SK-N-SH treated with all-trans-retinoic acid at 6 μM for 48 hours (cell line): ENCODE measurements around the gene NHS.

Experiments
- CREB5 ChIP-seq: fragments of 250-450 bp; sonication (Bioruptor Pico); IDR thresholded peaks from 2 replicates; pipeline ENCODE4 v1.5.1; 2020; ENCODE audit warnings: low read depth, mild to moderate bottlenecking, moderate library complexity
- OSR1 ChIP-seq: fragments of 250-450 bp; sonication (Bioruptor Pico); IDR thresholded peaks from 2 replicates; pipeline ENCODE4 v1.8.0; 2022; ENCODE audit warnings: moderate library complexity, mild to moderate bottlenecking, inconsistent platforms
- PATZ1 ChIP-seq: fragments of 250-450 bp; sonication (Bioruptor Pico); IDR thresholded peaks from 2 replicates; pipeline ENCODE4 v1.8.0; 2020; ENCODE audit warnings: mild to moderate bottlenecking, moderate library complexity, borderline replicate concordance
- POU6F1 ChIP-seq: fragments of 250-450 bp; sonication (Bioruptor Pico); IDR thresholded peaks from 2 replicates; pipeline ENCODE4 v1.8.0; 2021; ENCODE audit warnings: low read depth, mild to moderate bottlenecking, moderate library complexity, borderline replicate concordance
- PPARA ChIP-seq: fragments of 250-450 bp; sonication (Bioruptor Pico); IDR thresholded peaks from 2 replicates; pipeline ENCODE4 v1.5.0; 2020; ENCODE audit warnings: mild to moderate bottlenecking, borderline replicate concordance
- RARB ChIP-seq: fragments of 250-450 bp; sonication (Bioruptor Pico); IDR thresholded peaks from 2 replicates; pipeline ENCODE4 v1.8.0; 2021; ENCODE audit warnings: mild to moderate bottlenecking, moderate library complexity
- ZC3H10 ChIP-seq: fragments of 250-450 bp; sonication (Bioruptor Pico); IDR thresholded peaks from 2 replicates; pipeline ENCODE4 v1.5.1; 2021; ENCODE audit warnings: mild to moderate bottlenecking, moderate library complexity
- ZFP3 ChIP-seq: fragments of 250-450 bp; sonication (Bioruptor Pico); IDR thresholded peaks from 2 replicates; pipeline ENCODE4 v1.5.0; 2020; ENCODE audit warnings: mild to moderate bottlenecking, moderate library complexity
- ZFP30 ChIP-seq: fragments of 450-650 bp; formaldehyde crosslinking; IDR thresholded peaks from 2 replicates; pipeline ENCODE4 v1.5.0; 2022; ENCODE audit warnings: mild to moderate bottlenecking, moderate library complexity
- ZNF8 ChIP-seq: fragments of 450-650 bp; formaldehyde crosslinking; IDR thresholded peaks from 2 replicates; pipeline ENCODE4 v1.5.0; 2020; ENCODE audit warnings: mild to moderate bottlenecking, moderate library complexity

GRCh38 chrX:17559728-17560379, 184.9 kb downstream of the NHS start:
- TF ChIP-seq RARB, result no peak
- no peak for TF ChIP-seq ZC3H10
- no peak for TF ChIP-seq ZFP3 (CRISPR knock-in tag)
- no peak for TF ChIP-seq PPARA (CRISPR knock-in tag)
- TF ChIP-seq ZFP30 (CRISPR knock-in tag), result no peak
- no peak for TF ChIP-seq POU6F1 (CRISPR knock-in tag)
- TF ChIP-seq ZNF8 (CRISPR knock-in tag), result no peak
- no peak for TF ChIP-seq PATZ1
- TF ChIP-seq OSR1, result no peak
- TF ChIP-seq CREB5 (CRISPR knock-in tag), result no peak
